Glomerular visceral epithelial cell (primary cell): ENCODE results near the gene KRTDAP.
"Not testable (repeated sequence)": the region's sequence is repeated elsewhere in the genome, so short reads cannot be mapped to it uniquely, and the experiment has no call there.

Experiments
- DNase-seq: peaks from one replicate; pipeline ENCODE4 v3.0.0-alpha.2; 2016; ENCODE audit errors: extremely low spot score

KRTDAP gene

GRCh38 chr19:35484252-35485036, 5.8 kb downstream of the KRTDAP start:
- no peak for DNase-seq

- DNase-seq, result no peak
Measured at GRCh38 chr19:35483089-35483488, 7.2 kb downstream of the KRTDAP start.

- no peak for DNase-seq
Measured at GRCh38 chr19:35478794-35479677, 11.2 kb downstream of the KRTDAP start.

- no peak for DNase-seq
Measured at GRCh38 chr19:35476149-35476548, 14.1 kb downstream of the KRTDAP start.

GRCh38 chr19:35474594-35474993, 15.7 kb downstream of the KRTDAP start:
- not testable (repeated sequence) for DNase-seq

GRCh38 chr19:35474104-35474503, 16.2 kb downstream of the KRTDAP start:
- no peak for DNase-seq

GRCh38 chr19:35471946-35472345, 18.3 kb downstream of the KRTDAP start:
- DNase-seq, result no peak

GRCh38 chr19:35471075-35471474, 19.2 kb downstream of the KRTDAP start:
- not testable (repeated sequence) for DNase-seq

GRCh38 chr19:35470128-35470527, 20.1 kb downstream of the KRTDAP start:
- DNase-seq, result no peak

GRCh38 chr19:35468637-35469036, 21.6 kb downstream of the KRTDAP start:
- peak; percentile 44 for DNase-seq

GRCh38 chr19:35466259-35466658, 24.0 kb downstream of the KRTDAP start:
- no peak for DNase-seq

- not testable (repeated sequence) for DNase-seq
Measured at GRCh38 chr19:35462956-35463355, 27.3 kb downstream of the KRTDAP start.

GRCh38 chr19:35462476-35462953, 27.7 kb downstream of the KRTDAP start:
- DNase-seq, result no peak

GRCh38 chr19:35461788-35462187, 28.5 kb downstream of the KRTDAP start:
- not testable (repeated sequence) for DNase-seq

- no peak for DNase-seq
Measured at GRCh38 chr19:35461060-35461459, 29.2 kb downstream of the KRTDAP start.

GRCh38 chr19:35460608-35461007, 29.7 kb downstream of the KRTDAP start:
- DNase-seq, result no peak

GRCh38 chr19:35459414-35460082, 30.7 kb downstream of the KRTDAP start:
- DNase-seq, result no peak

- no peak for DNase-seq
Measured at GRCh38 chr19:35458731-35459391, 31.4 kb downstream of the KRTDAP start.

- no peak for DNase-seq
Measured at GRCh38 chr19:35458192-35458591, 32.1 kb downstream of the KRTDAP start.

- DNase-seq, result no peak
Measured at GRCh38 chr19:35457173-35457572, 33.1 kb downstream of the KRTDAP start.

GRCh38 chr19:35455616-35456201, 34.6 kb downstream of the KRTDAP start:
- no peak for DNase-seq
